ENCODE measurements around the gene CDC27. TPM values are rescaled to one million over a fixed set of nuclear protein-coding genes. Genes with fewer than 3 reads are reported as not detected.
"Not testable (repeated sequence)": the region's sequence is repeated elsewhere in the genome, so short reads cannot be mapped to it uniquely, and the experiment has no call there.

CDC27 gene
- total RNA-seq, 1 donor from 2014 or later, result 167 TPM

GRCh38 chr17:47076171-47076570 lies 112.9 kb downstream of the CDC27 start:
- Histone ChIP-seq H3K79me2 (ENCODE audit: low read depth) (peaks cover 15% of the 10 kb centered on the region), H3K27me3 (no peaks in the 10 kb centered on the region), H3K4me2 (no peak overlapping the region), H3K4me3 (no peak overlapping the region), H3K36me3 (peaks cover 3% of the 10 kb centered on the region), H3F3A (ENCODE audit: low read depth) (no peaks in the 10 kb centered on the region), H3K27ac (no peak overlapping the region), H4K20me1 (ENCODE audit: low read depth) (peaks cover 7% of the 10 kb centered on the region), H3K9ac (no peak overlapping the region), H2AFZ (replicated peaks) (no peak overlapping the region), H3K4me1 (no peaks in the 10 kb centered on the region), H3K9me3 (ENCODE audit: low read depth) (no peaks in the 10 kb centered on the region)
- TF ChIP-seq CTCF (IDR thresholded peaks at IDR 0.05) (no peak), EZH2phosphoT487 (IDR thresholded peaks at IDR 0.05) (no peak), EZH2 (IDR thresholded peaks at IDR 0.05) (no peak)
- no peaks in the 10 kb centered on the region for H3K9me3 Mint-ChIP-seq
- peaks cover 5% of the 10 kb centered on the region for H3K27me3 Mint-ChIP-seq (ENCODE audit: insufficient read depth, low read depth)
- H3K27ac Mint-ChIP-seq, result no peak overlapping the region
- H3K36me3 Mint-ChIP-seq, result peaks cover 8% of the 10 kb centered on the region
- no peak for DNase-seq (ENCODE audit: low spot score)
- peaks cover 8% of the 10 kb centered on the region for H3K4me1 Mint-ChIP-seq
- no peak overlapping the region for H3K4me3 Mint-ChIP-seq

GRCh38 chr17:47074361-47074760 lies 114.7 kb downstream of the CDC27 start:
- DNase-seq (ENCODE audit: low spot score); H3K9me3 Mint-ChIP-seq; H3K4me3 ChIP-seq; H3K9ac ChIP-seq; H3K9me3 ChIP-seq (ENCODE audit: low read depth); H3K4me3 Mint-ChIP-seq; H3K4me1 Mint-ChIP-seq; H3K27ac ChIP-seq; H4K20me1 ChIP-seq (ENCODE audit: low read depth); H3K4me2 ChIP-seq; H3K27ac Mint-ChIP-seq; H3K27me3 ChIP-seq; H3F3A ChIP-seq (ENCODE audit: low read depth); H3K27me3 Mint-ChIP-seq (ENCODE audit: insufficient read depth, low read depth); H2AFZ ChIP-seq (replicated peaks); H3K4me1 ChIP-seq; H3K36me3 ChIP-seq; H3K36me3 Mint-ChIP-seq: not testable (repeated sequence)
- peaks cover 15% of the 10 kb centered on the region for H3K79me2 ChIP-seq (ENCODE audit: low read depth)

DNA sequence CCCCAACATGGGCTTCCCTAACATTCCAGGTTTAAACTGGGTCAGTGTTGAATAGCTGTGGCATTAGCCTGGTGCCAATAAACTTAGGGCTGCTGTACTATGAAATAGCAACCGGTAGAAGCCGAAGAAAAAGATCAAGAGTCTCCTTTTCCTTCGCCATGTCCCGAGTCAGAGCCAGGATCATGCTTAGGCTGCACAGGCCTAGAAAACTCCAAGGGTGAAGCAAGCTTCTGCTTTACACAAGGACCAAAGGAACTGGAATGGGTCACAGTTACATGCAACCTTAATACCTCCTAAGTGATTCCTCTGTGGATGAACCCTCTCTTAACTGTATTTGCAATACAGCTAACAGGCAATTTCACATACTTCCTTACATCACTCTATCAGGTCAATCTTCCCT lies 115.5 kb downstream of the CDC27 start:
- H3K27ac ChIP-seq; H3K27ac Mint-ChIP-seq; H3K27me3 Mint-ChIP-seq (ENCODE audit: insufficient read depth, low read depth): not testable (repeated sequence)

DNA sequence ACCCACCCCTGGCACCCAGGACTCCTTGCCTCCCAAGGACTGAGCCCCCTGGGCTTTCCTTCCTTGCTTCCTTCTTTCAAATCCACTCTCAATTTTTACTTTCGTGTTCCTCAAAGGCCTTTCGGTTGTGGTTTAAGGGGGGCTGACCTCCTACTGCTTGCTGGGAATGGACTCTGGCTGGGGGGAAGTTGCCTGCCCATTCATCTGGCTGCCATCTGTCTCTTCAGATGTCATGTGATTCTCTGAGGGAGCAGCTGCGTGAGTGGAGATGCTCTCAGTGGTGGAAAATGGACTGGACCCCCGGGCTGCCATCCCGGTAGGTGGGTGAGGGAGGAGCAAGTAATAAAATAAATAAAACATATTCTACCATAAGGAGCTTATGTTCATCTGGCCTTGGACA lies 116.2 kb downstream of the CDC27 start:
- H3K36me3 Mint-ChIP-seq, result peaks cover 2% of the 10 kb centered on the region
- Histone ChIP-seq H3K9me3 (ENCODE audit: low read depth) (no peaks in the 10 kb centered on the region), H3K4me3 (no peak overlapping the region), H4K20me1 (ENCODE audit: low read depth) (peaks cover 1% of the 10 kb centered on the region), H3K79me2 (ENCODE audit: low read depth) (peaks cover 12% of the 10 kb centered on the region), H3K27ac (no peak overlapping the region), H2AFZ (replicated peaks) (no peak overlapping the region), H3F3A (ENCODE audit: low read depth) (peaks cover 7% of the 10 kb centered on the region), H3K36me3 (no peaks in the 10 kb centered on the region), H3K27me3 (no peaks in the 10 kb centered on the region), H3K4me2 (no peak overlapping the region), H3K9ac (no peak overlapping the region), H3K4me1 (no peaks in the 10 kb centered on the region)
- DNase-seq (ENCODE audit: low spot score), result no peak
- H3K27ac Mint-ChIP-seq, result peak overlapping the region; percentile 65
- H3K9me3 Mint-ChIP-seq, result no peaks in the 10 kb centered on the region
- H3K4me1 Mint-ChIP-seq, result peaks cover 8% of the 10 kb centered on the region
- TF ChIP-seq EZH2 (IDR thresholded peaks at IDR 0.05), result no peak
- TF ChIP-seq CTCF (IDR thresholded peaks at IDR 0.05), result no peak
- TF ChIP-seq EZH2phosphoT487 (IDR thresholded peaks at IDR 0.05), result no peak
- no peak overlapping the region for H3K4me3 Mint-ChIP-seq
- H3K27me3 Mint-ChIP-seq (ENCODE audit: insufficient read depth, low read depth), result peaks cover 5% of the 10 kb centered on the region

More for the DNA sequence above, 115.5 kb downstream of the CDC27 start:
- H3K4me3 Mint-ChIP-seq; H3F3A ChIP-seq (ENCODE audit: low read depth); H3K36me3 Mint-ChIP-seq; H3K27me3 ChIP-seq; H3K9ac ChIP-seq; H3K4me2 ChIP-seq; H3K9me3 Mint-ChIP-seq; H2AFZ ChIP-seq (replicated peaks); H3K4me1 ChIP-seq; H3K36me3 ChIP-seq; DNase-seq (ENCODE audit: low spot score); H3K4me3 ChIP-seq; H4K20me1 ChIP-seq (ENCODE audit: low read depth); H3K9me3 ChIP-seq (ENCODE audit: low read depth); H3K4me1 Mint-ChIP-seq: not testable (repeated sequence)
- peaks cover 12% of the 10 kb centered on the region for H3K79me2 ChIP-seq (ENCODE audit: low read depth)

DNA sequence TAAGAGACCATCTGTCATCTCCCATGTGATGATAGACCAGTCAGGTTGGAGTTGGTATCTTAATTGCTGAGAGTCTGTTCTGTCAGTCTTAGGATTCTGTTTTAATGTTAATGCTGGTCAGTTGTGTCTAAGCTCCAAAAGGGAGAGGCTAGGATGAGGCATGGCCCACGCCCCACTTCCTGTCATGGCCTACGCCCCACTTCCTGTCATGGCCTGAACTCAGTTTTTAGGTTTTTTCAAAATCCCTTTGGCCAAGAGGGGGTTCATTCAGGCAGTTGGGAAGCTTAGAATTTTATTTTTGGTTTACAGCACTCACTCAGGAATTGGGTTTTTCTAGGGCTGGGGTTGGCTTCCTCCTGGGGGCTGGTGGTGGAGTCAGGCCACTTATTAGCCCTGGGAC lies 117.9 kb downstream of the CDC27 start:
- not testable (repeated sequence) for H3K27me3 ChIP-seq; H3K9me3 Mint-ChIP-seq; H4K20me1 ChIP-seq (ENCODE audit: low read depth); H3K27ac ChIP-seq; DNase-seq (ENCODE audit: low spot score); H2AFZ ChIP-seq (replicated peaks); H3F3A ChIP-seq (ENCODE audit: low read depth); H3K4me2 ChIP-seq; H3K27me3 Mint-ChIP-seq (ENCODE audit: insufficient read depth, low read depth); H3K36me3 Mint-ChIP-seq; H3K9ac ChIP-seq; H3K4me3 ChIP-seq; H3K9me3 ChIP-seq (ENCODE audit: low read depth); H3K4me3 Mint-ChIP-seq; H3K27ac Mint-ChIP-seq; H3K4me1 ChIP-seq; H3K36me3 ChIP-seq
- H3K79me2 ChIP-seq (ENCODE audit: low read depth), result peaks cover 12% of the 10 kb centered on the region
- peaks cover 16% of the 10 kb centered on the region for H3K4me1 Mint-ChIP-seq

GRCh38 chr17:47070266-47070665 lies 118.8 kb downstream of the CDC27 start:
- H3K4me2 ChIP-seq; H3K36me3 ChIP-seq; H3K27me3 Mint-ChIP-seq (ENCODE audit: insufficient read depth, low read depth); H3K4me3 Mint-ChIP-seq; DNase-seq (ENCODE audit: low spot score); H4K20me1 ChIP-seq (ENCODE audit: low read depth); H3K36me3 Mint-ChIP-seq; H3K27ac Mint-ChIP-seq; H3K4me1 ChIP-seq; H3K9me3 ChIP-seq (ENCODE audit: low read depth); H3K27me3 ChIP-seq; H3K27ac ChIP-seq; H3K4me3 ChIP-seq; H3K9ac ChIP-seq; H3K9me3 Mint-ChIP-seq; H3F3A ChIP-seq (ENCODE audit: low read depth); H3K79me2 ChIP-seq (ENCODE audit: low read depth); H2AFZ ChIP-seq (replicated peaks): not testable (repeated sequence)
- H3K4me1 Mint-ChIP-seq, result peaks cover 19% of the 10 kb centered on the region

Data from neural progenitor cell (in vitro differentiated cells).